Upper lobe of left lung (tissue), 4 donors: Measurements from ENCODE around the gene RASD2.

ENCODE experiments used
- POLR2A ChIP-seq, 4 donors: fragments of 450-650 bp; IDR thresholded peaks; one replicate each; pipeline ENCODE4 v1.5.1; 2016 to 2017; ENCODE audit warnings: antibody characterized with exemption in 4 of 4, mild to moderate bottlenecking in 2 of 4
- POLR2AphosphoS5 ChIP-seq, 2 donors: sonication (generic); formaldehyde crosslinking; IDR thresholded peaks; one replicate each; pipeline ENCODE4 v1.5.1; 2017; ENCODE audit warnings: antibody characterized with exemption in 2 of 2
- TF ChIP-seq, protein P1 (sequence below), 6 experiments: fragments of 450-650 bp in 4 of 6; fragments of 200-600 bp in 2 of 6; sonication (generic) in 2 of 6; IDR thresholded peaks; one replicate each; pipeline ENCODE4 v1.5.1; 2016 to 2019; ENCODE audit warnings: antibody characterized with exemption in 6 of 6

DNA sequence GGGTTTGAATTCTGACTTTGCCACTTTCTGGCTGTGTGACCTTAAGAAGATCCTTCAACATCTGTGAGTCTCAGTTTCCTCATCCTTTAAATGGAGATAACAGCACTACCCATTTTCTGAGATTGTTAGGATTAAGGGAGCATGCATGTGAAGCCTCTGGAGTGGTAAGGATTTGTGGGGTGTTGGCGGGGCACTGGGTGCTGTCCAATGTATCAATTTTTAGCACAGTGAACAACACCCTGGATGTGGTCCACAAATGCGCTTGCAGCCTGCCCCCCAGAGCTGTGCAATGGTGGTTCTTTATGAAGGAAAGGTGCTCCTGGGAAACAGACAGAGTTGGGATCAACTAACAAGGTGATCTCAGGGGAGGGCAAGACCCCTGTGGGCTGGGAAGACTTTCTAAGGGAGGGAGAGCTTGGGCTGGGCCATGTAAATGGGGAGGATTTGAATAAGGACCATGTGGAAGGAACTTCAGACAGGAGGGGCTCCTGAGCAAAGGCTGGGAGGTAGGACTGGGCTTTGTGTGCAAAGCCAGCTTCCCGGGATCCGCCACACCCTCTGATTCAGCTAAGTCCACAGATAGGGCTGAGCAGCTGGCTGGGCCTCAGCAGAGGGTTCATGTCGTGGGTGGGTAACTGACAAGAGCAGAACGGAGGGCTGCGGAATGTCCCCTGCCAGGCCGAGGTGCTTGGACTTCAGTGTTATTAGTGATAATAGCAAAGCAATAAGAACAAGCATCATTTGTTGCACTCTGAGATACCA, 22.7 kb upstream of the RASD2 start:
- TF ChIP-seq, protein P1, sequence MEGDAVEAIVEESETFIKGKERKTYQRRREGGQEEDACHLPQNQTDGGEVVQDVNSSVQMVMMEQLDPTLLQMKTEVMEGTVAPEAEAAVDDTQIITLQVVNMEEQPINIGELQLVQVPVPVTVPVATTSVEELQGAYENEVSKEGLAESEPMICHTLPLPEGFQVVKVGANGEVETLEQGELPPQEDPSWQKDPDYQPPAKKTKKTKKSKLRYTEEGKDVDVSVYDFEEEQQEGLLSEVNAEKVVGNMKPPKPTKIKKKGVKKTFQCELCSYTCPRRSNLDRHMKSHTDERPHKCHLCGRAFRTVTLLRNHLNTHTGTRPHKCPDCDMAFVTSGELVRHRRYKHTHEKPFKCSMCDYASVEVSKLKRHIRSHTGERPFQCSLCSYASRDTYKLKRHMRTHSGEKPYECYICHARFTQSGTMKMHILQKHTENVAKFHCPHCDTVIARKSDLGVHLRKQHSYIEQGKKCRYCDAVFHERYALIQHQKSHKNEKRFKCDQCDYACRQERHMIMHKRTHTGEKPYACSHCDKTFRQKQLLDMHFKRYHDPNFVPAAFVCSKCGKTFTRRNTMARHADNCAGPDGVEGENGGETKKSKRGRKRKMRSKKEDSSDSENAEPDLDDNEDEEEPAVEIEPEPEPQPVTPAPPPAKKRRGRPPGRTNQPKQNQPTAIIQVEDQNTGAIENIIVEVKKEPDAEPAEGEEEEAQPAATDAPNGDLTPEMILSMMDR (IDR thresholded peaks at IDR 0.05): no peak
- TF ChIP-seq POLR2AphosphoS5 (IDR thresholded peaks at IDR 0.05) (no peak), POLR2A (IDR thresholded peaks at IDR 0.05) (no peak)
